ENCODE measurements around the gene DAB2. TPM values are rescaled to one million over a fixed set of nuclear protein-coding genes. Genes with fewer than 3 reads are reported as not detected.

Gene DAB2
- total and polyA plus RNA-seq, 2 donors (not counting 1 experiment from before 2014, with no cell fraction given) = 0.03 to 0.47 TPM

- Histone ChIP-seq H3K36me3 (replicated peaks in 1 of 2; ENCODE audit: control extremely low read depth in 1 of 2, control insufficient read depth in 1 of 2, extremely low read depth in 1 of 2, insufficient read depth in 2 of 2, low read length in 1 of 2) (no peaks in the 10 kb centered on the region), H3K27me3 (replicated peaks in 1 of 4; ENCODE audit: control extremely low read depth in 1 of 4, control insufficient read depth in 3 of 4, insufficient read depth in 4 of 4, low read length in 3 of 4) (no peaks in the 10 kb centered on the region), H2AFZ (ENCODE audit: insufficient read depth, low read depth, low read length, poor library complexity, severe bottlenecking) (no peak overlapping the region), H3K9ac (ENCODE audit: low read length) (no peak overlapping the region), H4K20me1 (ENCODE audit: control insufficient read depth, insufficient read depth, low read length, poor library complexity, severe bottlenecking) (no peaks in the 10 kb centered on the region), H3K79me2 (ENCODE audit: control insufficient read depth, insufficient read depth, low read length) (no peaks in the 10 kb centered on the region), H3K27ac (ENCODE audit: low read length in 2 of 2) (no peak overlapping the region), H3K4me1 (ENCODE audit: control insufficient read depth in 2 of 2, insufficient read depth in 2 of 2, low read length in 2 of 2) (no peaks in the 10 kb centered on the region), H3K9me3 (ENCODE audit: control extremely low read depth in 1 of 3, control insufficient read depth in 2 of 3, insufficient read depth in 1 of 3, low read length in 2 of 3) (no peaks in the 10 kb centered on the region), H3K4me2 (replicated peaks; ENCODE audit: low read depth, low read length, poor library complexity, severe bottlenecking) (no peak overlapping the region), H3K4me3 (ENCODE audit: control extremely low read depth in 1 of 5, extremely low read depth in 1 of 5, insufficient read depth in 1 of 5, low read depth in 2 of 5, low read length in 4 of 5) (no peak overlapping the region)
- POLR2A ChIA-PET = no interaction called here
- no peak overlapping the region for H3K4me3 Mint-ChIP-seq
- no peak overlapping the region for H3K27ac Mint-ChIP-seq
- H3K4me1 Mint-ChIP-seq = no peaks in the 10 kb centered on the region
- TF ChIP-seq, protein P1, sequence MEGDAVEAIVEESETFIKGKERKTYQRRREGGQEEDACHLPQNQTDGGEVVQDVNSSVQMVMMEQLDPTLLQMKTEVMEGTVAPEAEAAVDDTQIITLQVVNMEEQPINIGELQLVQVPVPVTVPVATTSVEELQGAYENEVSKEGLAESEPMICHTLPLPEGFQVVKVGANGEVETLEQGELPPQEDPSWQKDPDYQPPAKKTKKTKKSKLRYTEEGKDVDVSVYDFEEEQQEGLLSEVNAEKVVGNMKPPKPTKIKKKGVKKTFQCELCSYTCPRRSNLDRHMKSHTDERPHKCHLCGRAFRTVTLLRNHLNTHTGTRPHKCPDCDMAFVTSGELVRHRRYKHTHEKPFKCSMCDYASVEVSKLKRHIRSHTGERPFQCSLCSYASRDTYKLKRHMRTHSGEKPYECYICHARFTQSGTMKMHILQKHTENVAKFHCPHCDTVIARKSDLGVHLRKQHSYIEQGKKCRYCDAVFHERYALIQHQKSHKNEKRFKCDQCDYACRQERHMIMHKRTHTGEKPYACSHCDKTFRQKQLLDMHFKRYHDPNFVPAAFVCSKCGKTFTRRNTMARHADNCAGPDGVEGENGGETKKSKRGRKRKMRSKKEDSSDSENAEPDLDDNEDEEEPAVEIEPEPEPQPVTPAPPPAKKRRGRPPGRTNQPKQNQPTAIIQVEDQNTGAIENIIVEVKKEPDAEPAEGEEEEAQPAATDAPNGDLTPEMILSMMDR (IDR thresholded peaks at IDR 0.05) = no peak
- no peak for TF ChIP-seq EZH2 (IDR thresholded peaks at IDR 0.05; ENCODE audit: borderline replicate concordance, insufficient read depth, low read depth, low read length, poor library complexity, severe bottlenecking)
- ATAC-seq (ENCODE audit: low read depth) = no peak
- DNase-seq = no peak
- no CpG with 5 or more reads among the region's 3 CpGs for WGBS (ENCODE audit: insufficient coverage)
- H3K27me3 Mint-ChIP-seq = peaks cover 4% of the 10 kb centered on the region
- intact Hi-C loops (cut with micrococcal nuclease) = no loop called here
- no peaks in the 10 kb centered on the region for H3K9me3 Mint-ChIP-seq (ENCODE audit: insufficient read depth)
- CTCF ChIA-PET = interaction anchor here (0.8 kb wide), 1 partner anchor 15 kb away, joined by 4 read pairs; no protein-coding TSS in a partner anchor
These were observed 33.8 kb downstream of the DAB2 start for GRCh38 chr5:39390945-39391344.

DNA sequence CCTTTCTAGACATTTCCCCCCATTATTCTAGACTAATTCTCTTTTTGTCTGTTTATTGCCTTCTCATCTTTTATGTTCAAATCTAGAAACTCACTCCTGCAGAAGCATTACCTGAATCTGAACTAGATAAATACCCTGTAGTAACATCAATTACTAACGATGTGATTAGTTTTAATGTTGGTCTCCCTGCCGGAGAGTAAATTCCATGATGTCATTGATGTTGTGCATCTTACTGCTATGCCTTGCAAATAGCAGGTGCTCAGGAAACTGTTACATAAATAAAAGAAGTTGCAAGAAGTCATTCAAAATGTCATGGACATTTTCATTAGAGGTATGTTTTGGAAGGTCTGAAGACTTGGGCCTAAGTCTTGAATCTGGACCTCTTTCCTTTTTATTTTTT lies 37.5 kb downstream of the DAB2 start:
- ATAC-seq (ENCODE audit: low read depth) (no peak), DNase-seq (no peak)
- no peak overlapping the region for H3K27ac ChIP-seq (ENCODE audit: low read length in 2 of 2)
- WGBS (ENCODE audit: insufficient coverage) = 100% methylated on average over 1 of the region's 2 CpGs
- Mint-ChIP-seq H3K9me3 (ENCODE audit: insufficient read depth) (no peaks in the 10 kb centered on the region), H3K27me3 (no peaks in the 10 kb centered on the region), H3K4me1 (no peaks in the 10 kb centered on the region), H3K4me3 (no peak overlapping the region), H3K27ac (no peak overlapping the region)
- no peaks in the 10 kb centered on the region for H3K36me3 ChIP-seq (replicated peaks in 1 of 2; ENCODE audit: control extremely low read depth in 1 of 2, control insufficient read depth in 1 of 2, extremely low read depth in 1 of 2, insufficient read depth in 2 of 2, low read length in 1 of 2)
- no peak for TF ChIP-seq EZH2 (IDR thresholded peaks at IDR 0.05; ENCODE audit: borderline replicate concordance, insufficient read depth, low read depth, low read length, poor library complexity, severe bottlenecking)
- TF ChIP-seq, protein P1 (IDR thresholded peaks at IDR 0.05) = no peak
- no peaks in the 10 kb centered on the region for H4K20me1 ChIP-seq (ENCODE audit: control insufficient read depth, insufficient read depth, low read length, poor library complexity, severe bottlenecking)
- H3K4me2 ChIP-seq (replicated peaks; ENCODE audit: low read depth, low read length, poor library complexity, severe bottlenecking) = no peak overlapping the region
- H3K79me2 ChIP-seq (ENCODE audit: control insufficient read depth, insufficient read depth, low read length) = no peaks in the 10 kb centered on the region
- H3K4me3 ChIP-seq (ENCODE audit: control extremely low read depth in 1 of 5, extremely low read depth in 1 of 5, insufficient read depth in 1 of 5, low read depth in 2 of 5, low read length in 4 of 5) = no peak overlapping the region
- H3K9ac ChIP-seq (ENCODE audit: low read length) = no peak overlapping the region
- H3K9me3 ChIP-seq (ENCODE audit: control extremely low read depth in 1 of 3, control insufficient read depth in 2 of 3, insufficient read depth in 1 of 3, low read length in 2 of 3) = no peaks in the 10 kb centered on the region
- intact Hi-C loops (cut with micrococcal nuclease) = no loop called here
- no peak overlapping the region for H2AFZ ChIP-seq (ENCODE audit: insufficient read depth, low read depth, low read length, poor library complexity, severe bottlenecking)
- H3K4me1 ChIP-seq (ENCODE audit: control insufficient read depth in 2 of 2, insufficient read depth in 2 of 2, low read length in 2 of 2) = no peaks in the 10 kb centered on the region
- no peaks in the 10 kb centered on the region for H3K27me3 ChIP-seq (replicated peaks in 1 of 4; ENCODE audit: control extremely low read depth in 1 of 4, control insufficient read depth in 3 of 4, insufficient read depth in 4 of 4, low read length in 3 of 4)
- POLR2A ChIA-PET = no interaction called here
- CTCF ChIA-PET = no interaction called here
